GM12878 (cell line): ENCODE measurements around the gene CDC27. TPM values are rescaled to one million over a fixed set of nuclear protein-coding genes. Genes with fewer than 3 reads are reported as not detected.

ENCODE experiments used
- ATAC-seq: fragments of 200-7000 bp; cut with Tn5 transposase; 3 replicates; pipeline ENCODE4 v1.9.1; 2020; ENCODE audit warnings: mild to moderate bottlenecking, moderate library complexity
- BruUV-seq: library from RNA; stranded (reverse); fragments of 400-500 nt; replicated peaks from 2 replicates; lab custom pipeline; 2021; lab: Mats Ljungman, UMichigan
- CTCF ChIA-PET: fragments of 300-600 bp; sonication (Branson Sonifier 250); formaldehyde crosslinking; extraction: SDS; loops from one replicate; lab custom pipeline; 2021; ENCODE audit warnings: inconsistent platforms; lab: Yijun Ruan, JAX
- POLR2A ChIA-PET: fragments of 350-600 bp; formaldehyde crosslinking; extraction: SDS; loops from one replicate; lab custom pipeline; 2021; ENCODE audit warnings: inconsistent platforms; lab: Charles Lee
- RAD21 ChIA-PET: fragments of 300-600 bp; sonication (Branson Sonifier 250); formaldehyde crosslinking; loops from one replicate; lab custom pipeline; 2023; ENCODE audit warnings: antibody characterized with exemption; ENCODE audit not compliant: unreplicated experiment; lab: Charles Lee
- SMC1A ChIA-PET: fragments of 300-600 bp; sonication (Branson Sonifier 250); formaldehyde crosslinking; loops from one replicate; lab custom pipeline; 2023; ENCODE audit not compliant: unreplicated experiment, uncharacterized antibody; lab: Charles Lee
- DNase-seq: peaks from one replicate; pipeline ENCODE4 v3.0.0-alpha.2; 2011; ENCODE audit warnings: low read depth, low spot score
- FAIRE-seq: peaks from 3 replicates; lab custom pipeline; 2011; peaks lifted over from hg19 to GRCh38; lab: Jason Lieb, UNC
- H2AFZ ChIP-seq: 2 replicates; pipeline ENCODE4 v1.6.0; 2011; ENCODE audit warnings: low read depth, low read length, control low read depth; ENCODE audit not compliant: control insufficient read depth
- H3K27ac ChIP-seq: 2 replicates; pipeline ENCODE4 v1.5.1; 2011; ENCODE audit warnings: control low read depth; ENCODE audit not compliant: control insufficient read depth, insufficient read depth
- H3K27me3 ChIP-seq, 2 experiments: replicated peaks in 1 of 2; 2 replicates each; pipeline versions ENCODE4 v1.6.0 to v1.6.1; 2011; ENCODE audit warnings: low read length in 1 of 2; ENCODE audit not compliant: control insufficient read depth in 2 of 2, insufficient read depth in 2 of 2
- H3K36me3 ChIP-seq, 2 experiments: 2 replicates each; pipeline ENCODE4 v1.5.1; 2011; ENCODE audit warnings: low read length in 1 of 2; ENCODE audit not compliant: control insufficient read depth in 2 of 2, insufficient read depth in 2 of 2
- H3K4me1 ChIP-seq: 2 replicates; pipeline ENCODE4 v1.6.1; 2011; ENCODE audit warnings: mild to moderate bottlenecking, low read length, moderate library complexity, mixed read lengths; ENCODE audit not compliant: control insufficient read depth, insufficient read depth
- H3K4me2 ChIP-seq: 2 replicates; pipeline ENCODE4 v1.6.0; 2011; ENCODE audit warnings: control low read depth; ENCODE audit not compliant: control insufficient read depth, insufficient read depth
- H3K4me3 ChIP-seq: fragments of 200-600 bp; sonication (generic); 2 replicates; pipeline ENCODE4 v1.5.1; 2016
- H3K79me2 ChIP-seq: 2 replicates; pipeline ENCODE4 v1.6.0; 2011; ENCODE audit warnings: low read length; ENCODE audit not compliant: control insufficient read depth, insufficient read depth
- H3K9ac ChIP-seq: 2 replicates; pipeline ENCODE4 v1.8.0; 2011; ENCODE audit warnings: low read length, control low read depth, mixed read lengths; ENCODE audit not compliant: control insufficient read depth, insufficient read depth
- H3K9me3 ChIP-seq: replicated peaks from 3 replicates; pipeline ENCODE4 v1.5.1; 2011; ENCODE audit warnings: mild to moderate bottlenecking, low read length; ENCODE audit not compliant: control insufficient read depth, insufficient read depth
- H4K20me1 ChIP-seq: 2 replicates; pipeline ENCODE4 v1.6.0; 2011; ENCODE audit not compliant: control insufficient read depth, insufficient read depth
- CBFB ChIP-seq: IDR thresholded peaks from 2 replicates; pipeline ENCODE4 v1.6.1; 2016; ENCODE audit warnings: antibody characterized with exemption, low read depth
- CREB1 ChIP-seq: IDR thresholded peaks from 2 replicates; pipeline ENCODE4 v1.6.1; 2012; ENCODE audit warnings: low read depth, mild to moderate bottlenecking, inconsistent platforms
- FOS ChIP-seq: IDR thresholded peaks from 3 replicates; pipeline ENCODE4 v1.6.1; 2011; ENCODE audit warnings: borderline replicate concordance; ENCODE audit not compliant: insufficient read length; ENCODE audit errors: extremely low read depth
- IRF4 ChIP-seq: IDR thresholded peaks from 2 replicates; pipeline ENCODE4 v1.6.1; 2011; ENCODE audit warnings: low read depth, low read length
- KDM1A ChIP-seq: fragments of 200-600 bp; sonication (generic); IDR thresholded peaks from 2 replicates; pipeline ENCODE4 v1.6.1; 2016; ENCODE audit warnings: borderline replicate concordance
- MYC ChIP-seq: IDR thresholded peaks from 2 replicates; pipeline ENCODE4 v1.6.1; 2011; ENCODE audit warnings: mild to moderate bottlenecking, low read length, moderate library complexity, inconsistent platforms; ENCODE audit not compliant: insufficient read depth, insufficient replicate concordance, insufficient read length, severe bottlenecking
- POLR2AphosphoS2 ChIP-seq: IDR thresholded peaks from 2 replicates; pipeline ENCODE4 v1.6.1; 2011; ENCODE audit warnings: low read depth, mild to moderate bottlenecking, low read length, improper control_type of control experiment, moderate library complexity
- RB1 ChIP-seq: fragments of 450-650 bp; formaldehyde crosslinking; IDR thresholded peaks from 2 replicates; pipeline ENCODE4 v1.6.1; 2017; ENCODE audit warnings: mild to moderate bottlenecking, borderline replicate concordance
- SMAD1 ChIP-seq: fragments of 450-650 bp; IDR thresholded peaks from 2 replicates; pipeline ENCODE4 v1.6.1; 2018; ENCODE audit warnings: mild to moderate bottlenecking, low read depth; ENCODE audit not compliant: partially characterized antibody
- STAT3 ChIP-seq: IDR thresholded peaks from 2 replicates; pipeline ENCODE4 v1.6.1; 2011; ENCODE audit warnings: low read depth, low read length, improper control_type of control experiment
- TBL1XR1 ChIP-seq: IDR thresholded peaks from 2 replicates; pipeline ENCODE4 v1.6.1; 2012; ENCODE audit warnings: low read depth, low read length, improper control_type of control experiment
- WGBS: methylation state at CpG from one replicate; pipeline ENCODE4 v1.1.6; 2016; ENCODE audit warnings: low lambda C conversion rate; ENCODE audit not compliant: insufficient replicate concordance, insufficient coverage; ENCODE audit errors: missing lambda C conversion rate; 5-methylcytosine and 5-hydroxymethylcytosine counted together
- in situ Hi-C: fragments of 300-500 bp; cut with MboI; formaldehyde crosslinking; loops from 9 replicates; pipeline ENCODE4 v1.14.3; 2018; ENCODE audit warnings: mixed read lengths
- intact Hi-C: fragments of 100-400 bp; cut with micrococcal nuclease; formaldehyde crosslinking; loops from one replicate; pipeline ENCODE4 v1.14.2; 2022; ENCODE audit not compliant: unreplicated experiment
- polyA plus RNA-seq, 11 experiments: library from polyadenylated mRNA; depleted of rRNA in 4 of 11; unstranded in 6 of 11; stranded (reverse) in 5 of 11; fragments of >200 nt; fragmentation: Nextera tagmentation in 4 of 11; fragmentation: Illumina TruSeq in 1 of 11; extraction: Ambion mirVana in 4 of 11; extraction: Trizol in 1 of 11; gene quantifications; 1 replicate in 1 of 11; 2 replicates in 10 of 11; pipeline versions ENCODE4 v1.2.1 to v1.2.3, GENCODE V29; 2011 to 2016; ENCODE audit warnings: inconsistent platforms in 2 of 11, missing spikeins in 2 of 11, low read depth in 1 of 11
- total RNA-seq, 4 experiments: library from RNA; depleted of rRNA in 3 of 4; stranded (reverse); fragments of >200 nt in 3 of 4; fragmentation: Illumina TruSeq in 1 of 4; extraction: Trizol in 1 of 4; gene quantifications; 2 replicates each; pipeline versions ENCODE4 v1.2.1 to v1.2.3, GENCODE V29; 2013 to 2021
- TF ChIP-seq, protein P1 (sequence below): IDR thresholded peaks from 2 replicates; pipeline ENCODE4 v1.6.1; 2012; ENCODE audit warnings: low read depth, low read length, improper control_type of control experiment

CDC27 gene
- total and polyA plus RNA-seq, 10 of the 15 experiments (the other 5 are each of a cell fraction or from before 2014, with no cell fraction given) = 23.2 to 138 (median 97.8) TPM

DNA sequence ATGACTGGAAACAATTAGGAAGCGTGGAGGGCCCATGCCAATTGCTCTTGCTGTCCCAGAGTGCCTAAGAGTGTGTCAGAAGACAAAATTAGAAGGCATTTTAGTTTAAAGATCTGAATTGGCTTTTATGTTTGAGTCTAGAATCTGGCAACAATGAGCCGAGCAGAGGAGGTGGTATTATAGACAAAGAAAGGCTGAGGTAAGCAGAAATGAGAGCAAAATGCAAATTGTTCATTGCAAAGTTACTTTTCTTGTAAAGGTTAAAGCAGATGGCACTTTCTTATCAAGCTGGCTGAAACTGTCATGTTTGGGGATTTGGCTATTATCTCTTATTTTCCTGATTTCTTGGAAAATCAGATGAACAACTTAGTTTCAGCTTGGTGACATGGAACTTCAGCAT is 23.4 kb upstream of the CDC27 start:
- Histone ChIP-seq H3K4me1 (peaks cover 14% of the 10 kb centered on the region), H3K4me2 (no peak overlapping the region), H3K27me3 (no peaks in the 10 kb centered on the region), H2AFZ (peak overlapping the region; percentile 39; the same call in 1 of the 2 replicates), H3K4me3 (no peak overlapping the region), H3K9ac (no peak overlapping the region), H4K20me1 (no peaks in the 10 kb centered on the region), H3K36me3 (no peaks in the 10 kb centered on the region), H3K79me2 (no peaks in the 10 kb centered on the region), H3K27ac (no peak overlapping the region), H3K9me3 (no peaks in the 10 kb centered on the region)
- in situ Hi-C loops = no loop called here
- ChIA-PET POLR2A (no interaction called here), CTCF (interaction anchor here (1.2 to 1.5 kb wide), 2 partner anchors 17 to 28 kb away, joined by 4 to 5 read pairs; no protein-coding TSS in a partner anchor), SMC1A (interaction anchor here (1.1 kb wide), 1 partner anchor 12 kb away, joined by 7 read pairs; no protein-coding TSS in a partner anchor), RAD21 (no interaction called here)
- no peak for DNase-seq
- WGBS = 34% methylated on average over 2 of the region's 2 CpGs
- no peak for FAIRE-seq
- no peak for TF ChIP-seq RB1
- no peak for TF ChIP-seq SMAD1
- ATAC-seq = no peak
- intact Hi-C loops = no loop called here
- no TSS peak for BruUV-seq

DNA sequence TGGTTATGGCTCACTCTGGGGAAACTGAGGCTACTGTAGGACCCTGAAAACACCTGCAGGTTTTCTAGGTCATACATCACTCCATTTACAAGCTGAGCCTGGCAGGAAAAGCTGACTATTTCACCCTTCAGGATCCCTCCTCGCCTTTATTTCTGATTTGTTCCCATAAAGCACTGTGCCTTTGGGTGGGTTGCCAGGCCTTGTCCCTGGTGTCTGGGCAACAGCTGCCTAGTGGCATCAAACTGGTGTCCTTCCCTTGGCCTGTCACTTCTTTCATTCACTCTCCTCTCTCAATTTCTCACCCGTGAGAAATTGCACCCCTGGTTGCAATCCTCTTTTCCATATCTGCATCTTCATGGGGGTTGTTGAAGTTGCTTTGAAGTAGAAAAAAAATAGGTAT is 21.7 kb upstream of the CDC27 start:
- Histone ChIP-seq H3K4me1 (peaks cover 31% of the 10 kb centered on the region), H3K36me3 (no peaks in the 10 kb centered on the region), H3K79me2 (no peaks in the 10 kb centered on the region), H3K27me3 (no peaks in the 10 kb centered on the region), H3K4me2 (no peak overlapping the region), H3K27ac (no peak overlapping the region), H3K4me3 (no peak overlapping the region), H4K20me1 (no peaks in the 10 kb centered on the region), H3K9ac (no peak overlapping the region), H2AFZ (no peak overlapping the region), H3K9me3 (no peaks in the 10 kb centered on the region)
- intact Hi-C loops (no loop called here), in situ Hi-C loops (no loop called here)
- ATAC-seq (no peak), DNase-seq (no peak), FAIRE-seq (no peak)
- ChIA-PET CTCF (interaction anchor here (1.0 kb wide), 1 partner anchor 106 kb away, joined by 3 read pairs; no protein-coding TSS in a partner anchor), SMC1A (interaction anchor here (0.6 to 9.3 kb wide), 2 partner anchors 16 to 20 kb away, joined by 3 to 79 read pairs; no protein-coding TSS in a partner anchor), POLR2A (interaction anchor here (0.6 to 1.0 kb wide), 2 partner anchors 10 to 12 kb away, joined by 3 to 4 read pairs; no protein-coding TSS in a partner anchor), RAD21 (interaction anchor here (0.5 to 1.1 kb wide), 2 partner anchors 106 to 285 kb away, joined by 4 read pairs; no protein-coding TSS in a partner anchor)
- BruUV-seq = no TSS peak
- WGBS = 35% methylated on average over 2 of the region's 2 CpGs
- TF ChIP-seq POLR2AphosphoS2 (no peak), CREB1 (no peak), STAT3 (no peak), MYC (no peak), TBL1XR1 (no peak), KDM1A (no peak), CBFB (no peak), FOS (no peak), IRF4 (no peak)
- TF ChIP-seq, protein P1, sequence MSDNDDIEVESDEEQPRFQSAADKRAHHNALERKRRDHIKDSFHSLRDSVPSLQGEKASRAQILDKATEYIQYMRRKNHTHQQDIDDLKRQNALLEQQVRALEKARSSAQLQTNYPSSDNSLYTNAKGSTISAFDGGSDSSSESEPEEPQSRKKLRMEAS = no peak
